Liver (tissue), 3 donors: ENCODE data around the gene DDIAS.

Source experiments
- SP1 ChIP-seq: IDR thresholded peaks from 2 replicates; pipeline ENCODE4 v1.6.1; 2018; ENCODE audit warnings: antibody characterized with exemption, mild to moderate bottlenecking
- TF ChIP-seq, protein P1 (sequence below): IDR thresholded peaks from 2 replicates; pipeline ENCODE4 v1.6.1; 2016; ENCODE audit warnings: antibody characterized with exemption, mild to moderate bottlenecking
- TF ChIP-seq, protein P2 (sequence below): fragments of 150-350 bp; IDR thresholded peaks from 2 replicates; pipeline ENCODE4 v1.5.1; 2017; ENCODE audit warnings: improper control_type of control experiment, low read depth, low read length; ENCODE audit not compliant: missing input control
- donor health status: healthy.
- donor health status: healthy.

DNA sequence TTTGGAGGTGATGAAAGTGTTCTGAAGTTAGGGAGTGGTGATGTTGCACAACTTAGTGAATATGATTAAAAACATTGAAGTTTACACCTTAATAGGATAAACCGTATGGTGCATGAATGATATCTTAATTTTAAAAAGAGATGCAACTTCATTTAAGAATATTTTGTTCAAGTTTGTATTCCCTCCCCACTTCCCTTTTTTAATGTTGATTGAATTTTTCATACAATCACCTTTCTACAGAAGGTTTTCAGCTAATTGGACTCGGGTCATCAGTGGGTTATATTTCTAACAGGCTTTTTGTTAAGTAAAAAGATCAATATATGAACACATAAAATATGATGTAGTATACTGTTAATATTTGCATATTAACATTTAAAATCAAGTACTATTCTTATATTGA lies 72.6 kb downstream of the DDIAS start:
- TF ChIP-seq, protein P1, sequence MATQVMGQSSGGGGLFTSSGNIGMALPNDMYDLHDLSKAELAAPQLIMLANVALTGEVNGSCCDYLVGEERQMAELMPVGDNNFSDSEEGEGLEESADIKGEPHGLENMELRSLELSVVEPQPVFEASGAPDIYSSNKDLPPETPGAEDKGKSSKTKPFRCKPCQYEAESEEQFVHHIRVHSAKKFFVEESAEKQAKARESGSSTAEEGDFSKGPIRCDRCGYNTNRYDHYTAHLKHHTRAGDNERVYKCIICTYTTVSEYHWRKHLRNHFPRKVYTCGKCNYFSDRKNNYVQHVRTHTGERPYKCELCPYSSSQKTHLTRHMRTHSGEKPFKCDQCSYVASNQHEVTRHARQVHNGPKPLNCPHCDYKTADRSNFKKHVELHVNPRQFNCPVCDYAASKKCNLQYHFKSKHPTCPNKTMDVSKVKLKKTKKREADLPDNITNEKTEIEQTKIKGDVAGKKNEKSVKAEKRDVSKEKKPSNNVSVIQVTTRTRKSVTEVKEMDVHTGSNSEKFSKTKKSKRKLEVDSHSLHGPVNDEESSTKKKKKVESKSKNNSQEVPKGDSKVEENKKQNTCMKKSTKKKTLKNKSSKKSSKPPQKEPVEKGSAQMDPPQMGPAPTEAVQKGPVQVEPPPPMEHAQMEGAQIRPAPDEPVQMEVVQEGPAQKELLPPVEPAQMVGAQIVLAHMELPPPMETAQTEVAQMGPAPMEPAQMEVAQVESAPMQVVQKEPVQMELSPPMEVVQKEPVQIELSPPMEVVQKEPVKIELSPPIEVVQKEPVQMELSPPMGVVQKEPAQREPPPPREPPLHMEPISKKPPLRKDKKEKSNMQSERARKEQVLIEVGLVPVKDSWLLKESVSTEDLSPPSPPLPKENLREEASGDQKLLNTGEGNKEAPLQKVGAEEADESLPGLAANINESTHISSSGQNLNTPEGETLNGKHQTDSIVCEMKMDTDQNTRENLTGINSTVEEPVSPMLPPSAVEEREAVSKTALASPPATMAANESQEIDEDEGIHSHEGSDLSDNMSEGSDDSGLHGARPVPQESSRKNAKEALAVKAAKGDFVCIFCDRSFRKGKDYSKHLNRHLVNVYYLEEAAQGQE = no peak
- TF ChIP-seq, protein P2, sequence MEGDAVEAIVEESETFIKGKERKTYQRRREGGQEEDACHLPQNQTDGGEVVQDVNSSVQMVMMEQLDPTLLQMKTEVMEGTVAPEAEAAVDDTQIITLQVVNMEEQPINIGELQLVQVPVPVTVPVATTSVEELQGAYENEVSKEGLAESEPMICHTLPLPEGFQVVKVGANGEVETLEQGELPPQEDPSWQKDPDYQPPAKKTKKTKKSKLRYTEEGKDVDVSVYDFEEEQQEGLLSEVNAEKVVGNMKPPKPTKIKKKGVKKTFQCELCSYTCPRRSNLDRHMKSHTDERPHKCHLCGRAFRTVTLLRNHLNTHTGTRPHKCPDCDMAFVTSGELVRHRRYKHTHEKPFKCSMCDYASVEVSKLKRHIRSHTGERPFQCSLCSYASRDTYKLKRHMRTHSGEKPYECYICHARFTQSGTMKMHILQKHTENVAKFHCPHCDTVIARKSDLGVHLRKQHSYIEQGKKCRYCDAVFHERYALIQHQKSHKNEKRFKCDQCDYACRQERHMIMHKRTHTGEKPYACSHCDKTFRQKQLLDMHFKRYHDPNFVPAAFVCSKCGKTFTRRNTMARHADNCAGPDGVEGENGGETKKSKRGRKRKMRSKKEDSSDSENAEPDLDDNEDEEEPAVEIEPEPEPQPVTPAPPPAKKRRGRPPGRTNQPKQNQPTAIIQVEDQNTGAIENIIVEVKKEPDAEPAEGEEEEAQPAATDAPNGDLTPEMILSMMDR = no peak
- no peak for TF ChIP-seq SP1
